Heart left ventricle (tissue), 16 donors: ENCODE data around the gene ALPG. TPM values are rescaled to one million over a fixed set of nuclear protein-coding genes. Genes with fewer than 3 reads are reported as not detected.

ENCODE experiments used
- ATAC-seq, 4 donors: fragments of 200-7000 bp; cut with Tn5 transposase; one replicate each; pipeline ENCODE4 v1.9.1; 2020 to 2022; ENCODE audit warnings: moderate library complexity in 4 of 4, mild to moderate bottlenecking in 3 of 4, moderate number of reproducible peaks in 1 of 4
- DNase-seq, 5 donors: peaks; one replicate each; pipeline ENCODE4 v3.0.0-alpha.2; 2020
- H3K27ac ChIP-seq, 12 donors: fragments of 200-600 bp; sonication (generic) in 4 of 12; one replicate each; pipeline versions ENCODE4 v1.5.0 to v1.8.0; 2016 to 2022; ENCODE audit warnings: mild to moderate bottlenecking in 2 of 12
- H3K27me3 ChIP-seq, 9 donors: fragments of 200-600 bp; sonication (generic) in 2 of 9; one replicate each; pipeline versions ENCODE4 v1.5.1 to v1.8.0; 2016 to 2022; ENCODE audit warnings: mild to moderate bottlenecking in 3 of 9
- H3K36me3 ChIP-seq, 9 donors: fragments of 200-600 bp; sonication (generic) in 2 of 9; one replicate each; pipeline versions ENCODE4 v1.5.0 to v1.8.0; 2018 to 2022; ENCODE audit warnings: mild to moderate bottlenecking in 2 of 9
- H3K4me1 ChIP-seq, 12 donors: fragments of 200-600 bp; sonication (generic) in 4 of 12; one replicate each; pipeline versions ENCODE4 v1.5.0 to v1.8.0; 2016 to 2022; ENCODE audit warnings: mild to moderate bottlenecking in 3 of 12
- H3K4me3 ChIP-seq, 12 donors: fragments of 200-600 bp; sonication (generic) in 4 of 12; one replicate each; pipeline versions ENCODE4 v1.5.0 to v1.8.0; 2017 to 2022; ENCODE audit warnings: mild to moderate bottlenecking in 9 of 12, moderate library complexity in 4 of 12
- H3K9me3 ChIP-seq, 12 donors: fragments of 200-600 bp; sonication (generic) in 4 of 12; one replicate each; pipeline versions ENCODE4 v1.5.0 to v1.8.0; 2016 to 2022; ENCODE audit warnings: mild to moderate bottlenecking in 1 of 12
- POLR2A ChIP-seq, 2 donors: fragments of 450-650 bp; IDR thresholded peaks; one replicate each; pipeline ENCODE4 v1.6.1; 2017; ENCODE audit warnings: antibody characterized with exemption in 2 of 2, mild to moderate bottlenecking in 2 of 2, moderate library complexity in 2 of 2
- whole genome bisulfite sequencing, 4 donors: extraction: QIAGEN DNeasy Blood & Tissue Kit in 2 of 4; methylation state at CpG; one replicate each; pipeline versions ENCODE4 v1.1.5 to v1.1.7; 2013 to 2018; 5-methylcytosine and 5-hydroxymethylcytosine counted together
- intact Hi-C, 10 donors: fragments of 100-400 bp; cut with DNase I; formaldehyde crosslinking; loops; one replicate each; pipeline versions ENCODE4 v1.11.1 to v1.14.2; 2022
- polyA plus RNA-seq, 2 donors: library from polyadenylated mRNA; stranded (reverse); fragments of 200-250 nt; gene quantifications; one replicate each; pipeline ENCODE4 v1.2.3, GENCODE V29; 2013
- total RNA-seq, 9 donors: library from RNA; depleted of rRNA in 2 of 9; stranded (reverse); fragments of >200 nt in 2 of 9; fragmentation: NEBNext Ultra II Directional in 3 of 9; extraction: Animal tissue kit (Norgen Biotek cat#: 25700) in 3 of 9; gene quantifications; one replicate each; pipeline versions ENCODE4 v1.1.0 to v1.2.4, GENCODE V29; 2016 to 2023
- TF ChIP-seq, protein P1 (sequence below), 12 donors: fragments of 200-600 bp; sonication (generic) in 4 of 12; IDR thresholded peaks; one replicate each; pipeline versions ENCODE4 v1.5.0 to v1.8.0; 2018 to 2022; ENCODE audit warnings: antibody characterized with exemption in 12 of 12, mild to moderate bottlenecking in 5 of 12
- donor health status: ischemic (EF 13 %, LVEDD 7.1; RV severe dilation, severe dysfunction).
- donor health status: healthy with polysubstance abuse.
- donor health status: DM: no; HTN: yes; CAD: no.
- donor health status: DM: no; HTN: no; CAD: no.
- donor health status: ischemic (EF 25% LVEDD 6.9; RV normal size, moderate dysfunction).
- donor health status: ischemic (EF 25% LVEDD 5.7; RV mildly dilated, moderate dysfunction).
- donor health status: healthy.
- donor health status: DM: yes; HTN: yes; CAD: no.
- donor health status: ischemic (EF 35%, LVEDD 5.7; RV mildly dilated, moderate dysfunction).
- donor health status: nonischemic (EF 11% LVEDD 7.7; RV severe dilation, severe dysfunction).
- donor health status: DM: yes; HTN: yes; CAD: no.
- donor health status: PGD.
- donor health status: ischemic (EF 29% LVEDD 5.4; RV normal size, mild dysfunction).
- donor health status: nonischemic (EF 23%, LVEDD 6.1; RV moderate dilation, normal function).

The ALPG gene
- total and polyA plus RNA-seq, 11 donors: not detected

DNA sequence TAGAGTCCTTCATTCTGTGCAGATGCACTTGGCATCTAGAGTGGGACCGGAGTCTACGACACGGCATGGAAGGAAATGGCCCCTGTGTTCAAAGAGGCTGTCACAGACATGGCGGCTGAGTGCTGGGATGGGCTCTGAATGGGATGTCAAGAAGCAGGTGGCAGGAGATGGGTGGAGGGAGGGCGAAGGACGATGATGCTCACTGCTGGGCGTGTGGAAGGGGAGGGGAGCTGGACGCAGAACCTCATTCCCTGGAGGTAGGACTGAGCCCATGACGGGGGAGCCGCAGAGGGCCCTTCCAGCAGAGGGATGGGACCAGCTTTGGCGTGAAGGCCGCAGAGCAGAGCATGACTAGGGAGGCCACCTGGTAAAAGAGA lies 30.5 kb downstream of the ALPG start:
- no peaks in the 10 kb centered on the region for H3K36me3 ChIP-seq
- no peak for ATAC-seq
- H3K27ac ChIP-seq: no peak overlapping the region
- TF ChIP-seq, protein P1, sequence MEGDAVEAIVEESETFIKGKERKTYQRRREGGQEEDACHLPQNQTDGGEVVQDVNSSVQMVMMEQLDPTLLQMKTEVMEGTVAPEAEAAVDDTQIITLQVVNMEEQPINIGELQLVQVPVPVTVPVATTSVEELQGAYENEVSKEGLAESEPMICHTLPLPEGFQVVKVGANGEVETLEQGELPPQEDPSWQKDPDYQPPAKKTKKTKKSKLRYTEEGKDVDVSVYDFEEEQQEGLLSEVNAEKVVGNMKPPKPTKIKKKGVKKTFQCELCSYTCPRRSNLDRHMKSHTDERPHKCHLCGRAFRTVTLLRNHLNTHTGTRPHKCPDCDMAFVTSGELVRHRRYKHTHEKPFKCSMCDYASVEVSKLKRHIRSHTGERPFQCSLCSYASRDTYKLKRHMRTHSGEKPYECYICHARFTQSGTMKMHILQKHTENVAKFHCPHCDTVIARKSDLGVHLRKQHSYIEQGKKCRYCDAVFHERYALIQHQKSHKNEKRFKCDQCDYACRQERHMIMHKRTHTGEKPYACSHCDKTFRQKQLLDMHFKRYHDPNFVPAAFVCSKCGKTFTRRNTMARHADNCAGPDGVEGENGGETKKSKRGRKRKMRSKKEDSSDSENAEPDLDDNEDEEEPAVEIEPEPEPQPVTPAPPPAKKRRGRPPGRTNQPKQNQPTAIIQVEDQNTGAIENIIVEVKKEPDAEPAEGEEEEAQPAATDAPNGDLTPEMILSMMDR (IDR thresholded peaks at IDR 0.05): no peak
- no peak for TF ChIP-seq POLR2A (IDR thresholded peaks at IDR 0.05)
- peaks cover 0 to 6% (median 0%) of the 10 kb centered on the region in 9 donors for H3K27me3 ChIP-seq
- DNase-seq: peak in 1 of 5 donors; percentile 37
- intact Hi-C loops: loop anchor here in 7 of 10 donors (2.0 to 10.0 kb wide), 6 partner anchors 92 to 535 kb away; no protein-coding TSS in a partner anchor
- WGBS, 4 donors: 80 to 87% (median 86%) methylated on average over 12 of the region's 12 CpGs
- H3K4me3 ChIP-seq: no peak overlapping the region
- no peaks in the 10 kb centered on the region for H3K9me3 ChIP-seq
- peaks cover 0 to 4% (median 0%) of the 10 kb centered on the region in 12 donors for H3K4me1 ChIP-seq

DNA sequence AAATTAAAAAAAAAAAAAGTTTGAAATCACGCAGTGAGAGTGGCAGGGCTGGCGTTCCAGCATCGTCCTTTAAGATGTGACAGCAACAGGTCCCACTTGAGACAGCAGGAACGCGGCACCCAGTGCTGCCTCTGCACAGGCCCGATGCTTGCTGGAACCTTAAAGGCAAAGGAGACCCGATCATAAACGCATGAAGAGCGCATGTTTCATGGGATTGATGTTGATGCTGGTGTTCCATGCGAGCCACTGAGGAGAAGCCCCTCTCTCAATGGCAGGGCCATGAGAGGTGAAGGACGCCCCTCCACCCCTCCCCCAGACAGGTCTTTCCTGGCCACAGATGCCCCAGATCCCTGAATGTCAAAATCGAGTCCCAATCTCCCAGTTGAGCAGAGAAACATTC lies 31.4 kb downstream of the ALPG start:
- TF ChIP-seq POLR2A (IDR thresholded peaks at IDR 0.05): no peak
- Histone ChIP-seq H3K9me3 (no peaks in the 10 kb centered on the region), H3K4me1 (peaks cover 0 to 4% (median 0%) of the 10 kb centered on the region in 12 donors), H3K36me3 (no peaks in the 10 kb centered on the region), H3K27ac (no peak overlapping the region), H3K4me3 (no peak overlapping the region), H3K27me3 (peaks cover 0 to 6% (median 0%) of the 10 kb centered on the region in 9 donors)
- 83 to 90% (median 88%) methylated on average over 11 to 12 of the region's 12 CpGs for WGBS, 4 donors
- intact Hi-C loops: loop anchor here in 7 of 10 donors (2.0 to 10.0 kb wide), 6 partner anchors 93 to 536 kb away; no protein-coding TSS in a partner anchor
- DNase-seq (peak in 1 of 5 donors; percentile 28), ATAC-seq (no peak)

DNA sequence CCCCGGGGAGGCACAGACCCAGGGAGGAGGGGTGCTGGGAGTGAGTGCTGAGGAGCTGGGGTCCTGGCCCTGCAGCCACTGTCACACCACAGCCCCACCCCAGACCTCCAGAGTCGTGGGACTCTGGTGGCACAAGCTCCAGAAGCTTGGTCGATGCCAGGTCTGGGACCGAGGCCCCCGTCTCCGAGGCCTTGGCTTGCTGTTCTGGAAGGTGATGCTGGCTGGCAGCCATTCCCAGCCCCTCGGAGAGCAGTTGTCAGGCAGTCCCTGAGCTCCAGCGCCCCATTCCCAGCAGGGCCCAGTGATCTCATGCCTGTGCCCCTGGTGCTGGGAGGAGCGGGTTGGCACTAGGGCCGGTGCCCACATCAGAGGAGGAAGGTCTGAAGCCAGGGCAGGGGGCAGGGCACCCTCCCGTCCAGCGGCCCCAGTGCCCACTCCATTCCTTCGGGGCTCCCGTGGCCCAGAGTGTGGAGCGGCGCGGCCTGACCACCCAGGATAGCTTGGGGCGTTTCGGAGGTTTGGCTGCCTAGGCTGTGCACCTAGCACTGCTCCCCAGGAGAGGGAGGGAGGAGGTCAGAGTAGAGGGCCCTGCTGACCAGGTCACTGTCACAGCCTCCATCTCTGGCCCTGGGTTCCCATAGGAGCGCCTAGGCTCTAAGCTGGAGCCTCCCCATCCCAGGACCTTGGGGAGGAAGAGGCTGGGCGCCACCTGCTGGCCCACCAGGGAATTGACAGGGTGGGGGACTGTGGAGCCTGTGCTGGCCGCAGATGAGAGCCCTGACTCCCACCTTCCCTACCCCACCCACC lies 32.5 kb downstream of the ALPG start:
- Histone ChIP-seq H3K27ac (no peak overlapping the region), H3K27me3 (peaks cover 0 to 6% (median 0%) of the 10 kb centered on the region in 9 donors), H3K9me3 (no peaks in the 10 kb centered on the region), H3K4me1 (peaks cover 0 to 4% (median 0%) of the 10 kb centered on the region in 12 donors), H3K4me3 (no peak overlapping the region), H3K36me3 (no peaks in the 10 kb centered on the region)
- intact Hi-C loops: loop anchor here in 7 of 10 donors (2.0 to 10.0 kb wide), 6 partner anchors 94 to 537 kb away; no protein-coding TSS in a partner anchor
- TF ChIP-seq, protein P1 (IDR thresholded peaks at IDR 0.05): peak; percentile 40 to 68 (median 54)
- no peak for TF ChIP-seq POLR2A (IDR thresholded peaks at IDR 0.05)
- DNase-seq (peak in 1 of 5 donors; percentile 60), ATAC-seq (peak; percentile 30 to 58 (median 56))
- 75 to 81% (median 75%) methylated on average over 7 to 21 of the region's 22 CpGs for WGBS, 4 donors

DNA sequence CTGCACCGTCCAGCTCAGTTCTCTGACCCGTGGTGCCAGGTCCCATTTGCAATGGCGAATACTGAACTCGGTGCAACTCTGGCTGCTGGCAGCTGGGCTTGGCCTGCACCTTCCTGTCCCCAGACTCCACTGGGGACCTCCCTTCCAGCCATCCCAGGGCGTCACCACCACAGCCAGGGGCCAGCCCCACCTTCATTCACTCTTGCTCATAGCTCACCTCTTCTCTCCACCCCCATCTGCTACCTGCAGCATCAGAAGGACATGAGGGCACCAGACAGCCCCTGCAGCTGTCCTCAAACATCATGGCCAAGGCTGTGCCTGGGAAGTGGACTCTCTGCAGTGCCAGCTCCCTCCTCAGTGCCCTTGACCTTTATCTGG lies 33.1 kb downstream of the ALPG start:
- TF ChIP-seq, protein P1 (IDR thresholded peaks at IDR 0.05): peak in 10 of 12 donors; percentile 14 to 52 (median 36)
- no peak for TF ChIP-seq POLR2A (IDR thresholded peaks at IDR 0.05)
- Histone ChIP-seq H3K4me1 (peaks cover 0 to 4% (median 0%) of the 10 kb centered on the region in 12 donors), H3K27me3 (peaks cover 0 to 6% (median 0%) of the 10 kb centered on the region in 9 donors), H3K36me3 (no peaks in the 10 kb centered on the region), H3K4me3 (no peak overlapping the region), H3K9me3 (no peaks in the 10 kb centered on the region), H3K27ac (no peak overlapping the region)
- intact Hi-C loops: loop anchor here (1.0 to 10.0 kb wide), 9 partner anchors 83 to 537 kb away; partner anchors contain the start of genes NPPC (in 1 of the 10) and PRSS56 (in 1 of the 10)
- DNase-seq (peak in 2 of 5 donors; percentile 15 to 25), ATAC-seq (no peak)
- 30 to 69% (median 43%) methylated on average over 1 to 3 of the region's 5 CpGs for WGBS, 4 donors
